Testis (tissue), 2 donors: ENCODE measurements around the gene DOCK11.

Experiments used
- CTCF ChIP-seq, 3 experiments: fragments of 450-650 bp in 2 of 3; fragments of 200-600 bp in 1 of 3; sonication (generic) in 1 of 3; IDR thresholded peaks; one replicate each; pipeline ENCODE4 v1.5.1; 2016 to 2019; ENCODE audit warnings: antibody characterized with exemption in 3 of 3, mild to moderate bottlenecking in 2 of 3, moderate library complexity in 1 of 3
- POLR2A ChIP-seq: fragments of 450-650 bp; IDR thresholded peaks from one replicate; pipeline ENCODE4 v1.6.1; 2017; ENCODE audit warnings: antibody characterized with exemption, mild to moderate bottlenecking, moderate library complexity

DNA sequence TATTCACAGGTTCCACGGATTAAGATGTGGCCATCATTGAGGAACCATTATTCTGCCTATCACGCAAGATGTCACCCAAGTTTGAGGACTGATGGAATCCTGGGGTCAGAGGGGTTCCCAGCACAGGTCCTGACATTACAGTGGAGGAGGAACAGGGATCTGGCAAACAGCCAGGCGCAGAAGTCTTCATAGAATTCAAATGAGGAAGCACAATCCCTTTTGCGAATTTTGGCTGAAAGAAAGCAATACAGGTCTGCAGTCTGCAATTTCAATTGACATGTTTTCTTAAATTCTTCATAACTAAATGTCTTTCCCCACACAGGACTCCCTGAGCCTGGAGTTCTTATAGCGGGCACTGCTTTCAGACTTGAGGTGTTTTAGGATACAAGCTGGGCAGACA lies 14.5 kb downstream of the DOCK11 start:
- no peak for TF ChIP-seq CTCF (IDR thresholded peaks at IDR 0.05)
- TF ChIP-seq POLR2A = no peak
